NOMO-1 treated with DMSO at 0.1 percent for 48 hours (cell line): ENCODE measurements around the gene VPS26B.
"Not testable (repeated sequence)": the region's sequence is repeated elsewhere in the genome, so short reads cannot be mapped to it uniquely, and the experiment has no call there.

ENCODE experiments used
- DNase-seq: peaks from one replicate; lab custom pipeline; 2025; ENCODE audit not compliant: unreplicated experiment; lab: John Stamatoyannopoulos, UW

The VPS26B gene

GRCh38 chr11:134223836-134224709 lies at the start of gene VPS26B, which contains the start of gene NCAPD3:
Gene VPS26B (plus strand): TSS chr11:134224671. CDS start chr11:134225123, 452 bp downstream.
Gene NCAPD3 (minus strand): TSS chr11:134223967. CDS start chr11:134223926, 41 bp downstream.
- DNase-seq: peak; percentile 95

DNA sequence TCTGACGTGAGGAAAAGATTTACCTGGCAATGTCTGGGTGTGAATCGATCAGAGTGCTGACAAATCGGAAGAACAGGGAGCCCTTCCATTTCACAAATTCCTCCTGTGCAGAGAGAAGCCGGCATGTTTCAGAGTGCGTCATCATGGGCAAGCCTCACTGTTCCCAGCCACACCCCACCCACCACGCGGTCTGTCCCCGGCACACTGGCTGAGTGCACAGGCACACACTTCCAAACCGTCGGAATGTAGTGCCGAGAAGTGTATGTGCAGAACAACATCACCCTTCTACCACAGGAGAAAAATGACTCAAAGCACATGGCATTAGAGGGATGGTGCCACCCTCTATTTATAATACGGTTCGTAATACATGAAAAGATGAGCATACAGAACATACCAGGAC lies 48.2 kb upstream of the VPS26B start:
- no peak for DNase-seq

DNA sequence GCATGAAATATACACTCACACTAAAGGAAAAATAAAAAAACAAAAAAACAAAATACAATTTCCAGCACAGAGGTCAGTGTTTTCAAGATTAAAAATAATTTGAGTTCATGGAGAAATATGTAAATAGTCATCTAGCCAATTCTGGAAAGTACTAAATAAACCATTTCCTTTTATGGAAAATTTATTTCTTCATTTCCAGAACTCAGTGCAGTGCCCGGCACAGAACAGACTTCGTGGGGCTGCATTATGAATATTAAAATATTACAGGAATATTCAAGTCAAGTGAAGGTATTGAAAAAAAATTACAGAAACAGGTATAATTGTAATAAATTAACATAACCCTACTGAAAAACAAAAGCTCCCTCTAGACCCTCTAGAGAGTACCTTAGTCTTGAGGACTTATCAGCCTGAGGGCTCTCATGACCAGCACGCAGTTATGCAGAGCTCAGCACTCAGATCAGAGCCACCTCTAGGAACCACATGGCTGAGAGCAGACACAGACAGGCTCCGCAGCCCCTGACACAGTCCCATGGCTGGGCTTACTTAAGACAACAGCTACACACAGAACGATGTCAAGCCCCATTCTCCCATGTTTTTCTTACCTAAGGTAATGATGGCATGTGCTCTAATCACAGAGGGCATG lies 46.3 kb upstream of the VPS26B start:
- no peak for DNase-seq

DNA sequence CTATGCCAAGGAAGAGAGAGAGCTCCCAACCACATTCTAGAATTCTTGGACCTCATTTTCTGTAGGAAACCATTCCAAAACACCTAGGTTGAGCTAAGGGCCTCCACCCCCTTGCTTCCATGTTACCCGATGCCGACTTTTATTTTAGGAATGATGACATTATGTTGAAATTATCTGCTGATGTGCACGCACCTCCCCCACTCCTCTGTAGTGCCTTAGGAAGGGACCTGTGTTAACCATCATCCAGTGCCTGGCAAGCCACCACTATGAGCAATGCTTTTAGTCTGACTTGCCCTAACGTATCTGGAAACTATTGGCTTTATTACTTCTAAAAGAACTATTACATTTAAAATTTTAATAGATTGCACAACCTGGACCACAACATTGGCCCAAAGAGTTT lies 42.8 kb upstream of the VPS26B start:
- DNase-seq: no peak

- not testable (repeated sequence) for DNase-seq
These were observed 36.4 kb upstream of the VPS26B start for GRCh38 chr11:134188092-134188491.

GRCh38 chr11:134196756-134197155 lies 27.7 kb upstream of the VPS26B start:
- DNase-seq: no peak

- DNase-seq: no peak
These were observed 24.9 kb upstream of the VPS26B start for GRCh38 chr11:134199531-134199930.

DNA sequence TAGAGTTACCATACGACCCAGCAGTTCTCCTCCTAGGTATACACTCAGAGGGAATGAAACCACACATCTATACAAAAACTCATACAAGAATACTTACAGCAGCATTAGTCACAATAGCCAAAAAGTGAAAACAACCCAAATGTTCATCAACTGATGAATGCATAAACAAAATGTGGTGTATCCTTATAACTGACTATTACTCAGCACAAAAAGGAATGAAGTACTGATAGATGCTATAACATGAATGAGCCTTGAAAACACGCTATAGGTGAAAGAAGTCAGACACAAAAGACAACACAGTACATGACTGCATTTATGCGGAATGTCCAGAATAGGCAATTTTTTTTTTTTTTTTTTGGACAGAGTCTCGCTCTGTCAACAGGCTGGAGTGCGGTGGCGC lies 23.8 kb upstream of the VPS26B start:
- DNase-seq: no peak

GRCh38 chr11:134202661-134203060 lies 21.8 kb upstream of the VPS26B start:
- no peak for DNase-seq

DNA sequence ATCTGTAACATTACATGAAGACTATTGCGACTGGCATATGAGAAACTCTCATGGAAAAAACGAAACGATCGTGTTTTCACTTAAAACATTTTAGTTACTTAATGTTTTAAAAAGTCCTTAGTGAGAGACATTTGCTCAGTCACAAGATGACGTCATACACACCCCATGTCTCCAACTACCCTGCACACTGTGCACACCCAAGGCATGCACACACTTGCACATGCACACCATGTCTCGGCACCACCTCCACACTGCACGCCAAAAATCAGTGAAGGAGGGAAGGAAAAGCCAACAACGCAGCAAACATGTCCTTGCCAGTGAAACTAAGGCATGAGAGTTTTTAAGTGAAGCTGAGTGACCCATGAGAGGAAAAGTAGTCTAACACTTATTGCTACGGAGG lies 18.7 kb upstream of the VPS26B start:
- DNase-seq: no peak

GRCh38 chr11:134206185-134206584 lies 18.3 kb upstream of the VPS26B start:
- no peak for DNase-seq

- DNase-seq: peak; percentile 0
These were observed 16.8 kb upstream of the VPS26B start for GRCh38 chr11:134207538-134208239.

DNA sequence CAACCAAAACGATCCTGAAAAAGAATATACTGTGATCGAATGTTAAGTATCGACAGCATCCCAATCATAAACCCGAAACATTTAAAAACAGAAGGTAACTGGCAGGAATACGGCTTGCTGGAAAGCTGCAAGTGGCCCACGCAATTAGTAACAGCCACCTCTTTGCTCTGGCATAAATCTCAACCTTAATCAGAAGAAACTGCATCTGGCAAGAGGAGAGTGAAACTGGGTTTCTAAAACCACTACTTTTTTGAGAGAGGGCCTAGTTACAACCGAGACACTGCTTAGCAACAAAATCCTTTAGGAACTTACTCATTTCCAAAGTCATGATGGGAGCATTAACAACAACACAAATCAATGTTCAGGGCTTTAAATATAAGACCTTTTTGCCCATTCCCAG lies 8.6 kb upstream of the VPS26B start:
- DNase-seq: no peak

DNA sequence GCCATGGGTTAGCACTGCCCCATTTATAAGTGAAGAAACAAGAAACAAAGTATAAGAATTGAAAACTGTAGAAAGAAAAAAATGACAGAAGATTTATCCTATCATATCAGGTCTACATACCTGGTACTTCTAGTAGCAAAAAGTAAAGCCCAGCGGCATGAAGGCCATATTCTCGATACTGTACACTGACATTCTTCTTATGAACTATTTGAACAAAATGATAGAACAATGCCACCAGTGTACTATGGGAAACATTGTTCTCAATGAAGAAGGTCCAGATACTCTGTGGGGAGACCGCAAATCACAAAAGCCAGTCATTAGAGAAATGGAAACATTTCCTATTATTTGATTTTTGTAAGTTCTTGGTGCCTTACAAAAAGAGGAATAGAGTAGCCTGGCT lies 7.7 kb upstream of the VPS26B start:
- no peak for DNase-seq

- peak; percentile 13 for DNase-seq
These were observed 1.4 kb upstream of the VPS26B start for GRCh38 chr11:134223121-134223520.

- peak; percentile 40 for DNase-seq
These were observed 516 bp downstream of the VPS26B start for GRCh38 chr11:134224710-134225664.

GRCh38 chr11:134226806-134227325 lies 2.4 kb downstream of the VPS26B start:
- no peak for DNase-seq

- no peak for DNase-seq
These were observed 4.2 kb downstream of the VPS26B start for GRCh38 chr11:134228625-134229024.

- DNase-seq: no peak
These were observed 4.8 kb downstream of the VPS26B start for GRCh38 chr11:134229126-134229790.

- DNase-seq: no peak
These were observed 5.9 kb downstream of the VPS26B start for GRCh38 chr11:134230339-134230738.
